ENCODE results near the gene DNAH17. TPM values are rescaled to one million over a fixed set of nuclear protein-coding genes. Genes with fewer than 3 reads are reported as not detected.

The DNAH17 gene
- total and polyA plus RNA-seq, 2 of the 13 experiments (the other 11 are each of a cell fraction or from before 2014, with no cell fraction given): 0.86 to 1.6 TPM

DNA sequence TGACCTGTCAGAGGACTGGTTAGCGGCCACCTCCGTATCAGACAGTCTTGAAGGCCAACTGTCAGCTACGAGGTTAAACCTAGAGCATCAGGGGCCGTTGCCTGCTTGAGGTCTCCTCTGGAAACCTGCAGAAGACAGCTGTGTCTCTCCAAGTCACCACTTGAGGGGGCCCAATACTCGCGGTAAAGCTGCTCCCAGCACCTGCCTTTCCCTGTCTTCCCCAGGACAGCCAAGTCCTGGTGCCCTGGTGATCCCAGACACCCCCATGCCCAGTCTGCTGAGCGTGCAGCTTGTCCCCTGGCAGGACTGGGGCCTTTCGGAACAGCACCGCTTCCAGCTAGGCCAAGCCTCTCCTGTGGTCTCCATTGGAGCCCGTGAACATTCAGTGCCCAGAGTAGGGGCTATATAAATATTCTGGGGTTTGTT, 80.1 kb downstream of the DNAH17 start (continued):
- TF ChIP-seq EEA1 (CRISPR knock-in tag; IDR thresholded peaks at IDR 0.05; ENCODE audit: borderline replicate concordance) (0 out of 2 replicates have a peak, but pooled peaks have one; percentile 68), FOXP1 (IDR thresholded peaks at IDR 0.05) (no peak), FOXP1 (CRISPR knock-in tag; IDR thresholded peaks at IDR 0.05) (no peak), RAD21 (CRISPR knock-in tag; IDR thresholded peaks at IDR 0.05) (peak; percentile 99), TBX2 (CRISPR knock-in tag; IDR thresholded peaks at IDR 0.05; ENCODE audit: borderline replicate concordance) (peak; percentile 53; the same call in 1 of the 2 replicates), ZNF766 (CRISPR knock-in tag; IDR thresholded peaks at IDR 0.05; ENCODE audit: borderline replicate concordance) (peak; percentile 27; the same call in 1 of the 2 replicates), ISL2 (CRISPR knock-in tag; IDR thresholded peaks at IDR 0.05) (peak; percentile 61; the same call in 1 of the 2 replicates), GTF3A (CRISPR knock-in tag; conservative IDR thresholded peaks at IDR 0.05) (no peak), JARID2 (CRISPR knock-in tag; IDR thresholded peaks at IDR 0.05; ENCODE audit: insufficient replicate concordance) (no peak), HOXA3 (CRISPR knock-in tag; IDR thresholded peaks at IDR 0.05) (peak; percentile 52; the same call in 1 of the 2 replicates), ZNF441 (CRISPR knock-in tag; IDR thresholded peaks at IDR 0.05; ENCODE audit: borderline replicate concordance) (no peak), TGIF2 (CRISPR knock-in tag; IDR thresholded peaks at IDR 0.05) (peak; percentile 29; the same call in 1 of the 2 replicates), FOXO1 (CRISPR knock-in tag; IDR thresholded peaks at IDR 0.05) (0 out of 2 replicates have a peak, but pooled peaks have one; percentile 36), EED (CRISPR knock-in tag; IDR thresholded peaks at IDR 0.05) (0 out of 2 replicates have a peak, but pooled peaks have one; percentile 29), SAFB2 (CRISPR knock-in tag; IDR thresholded peaks at IDR 0.05; ENCODE audit: borderline replicate concordance, low read depth) (peak; percentile 42; the same call in 1 of the 2 replicates), ZNF205 (CRISPR knock-in tag; IDR thresholded peaks at IDR 0.05) (peak; percentile 69; the same call in 1 of the 2 replicates), CREM (IDR thresholded peaks at IDR 0.05) (no peak), CREM (CRISPR knock-in tag; IDR thresholded peaks at IDR 0.05) (no peak), ZNF3 (CRISPR knock-in tag; IDR thresholded peaks at IDR 0.05) (no peak), HOXA5 (CRISPR knock-in tag; IDR thresholded peaks at IDR 0.05) (peak; percentile 79; the same call in 1 of the 2 replicates), ZNF776 (CRISPR knock-in tag; IDR thresholded peaks at IDR 0.05) (no peak), ZNF230 (CRISPR knock-in tag; IDR thresholded peaks at IDR 0.05) (0 out of 2 replicates have a peak, but pooled peaks have one; percentile 41)
- TF ChIP-seq, protein P1, sequence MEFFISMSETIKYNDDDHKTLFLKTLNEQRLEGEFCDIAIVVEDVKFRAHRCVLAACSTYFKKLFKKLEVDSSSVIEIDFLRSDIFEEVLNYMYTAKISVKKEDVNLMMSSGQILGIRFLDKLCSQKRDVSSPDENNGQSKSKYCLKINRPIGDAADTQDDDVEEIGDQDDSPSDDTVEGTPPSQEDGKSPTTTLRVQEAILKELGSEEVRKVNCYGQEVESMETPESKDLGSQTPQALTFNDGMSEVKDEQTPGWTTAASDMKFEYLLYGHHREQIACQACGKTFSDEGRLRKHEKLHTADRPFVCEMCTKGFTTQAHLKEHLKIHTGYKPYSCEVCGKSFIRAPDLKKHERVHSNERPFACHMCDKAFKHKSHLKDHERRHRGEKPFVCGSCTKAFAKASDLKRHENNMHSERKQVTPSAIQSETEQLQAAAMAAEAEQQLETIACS (CRISPR knock-in tag; IDR thresholded peaks at IDR 0.05): no peak
- TF ChIP-seq, protein P2, sequence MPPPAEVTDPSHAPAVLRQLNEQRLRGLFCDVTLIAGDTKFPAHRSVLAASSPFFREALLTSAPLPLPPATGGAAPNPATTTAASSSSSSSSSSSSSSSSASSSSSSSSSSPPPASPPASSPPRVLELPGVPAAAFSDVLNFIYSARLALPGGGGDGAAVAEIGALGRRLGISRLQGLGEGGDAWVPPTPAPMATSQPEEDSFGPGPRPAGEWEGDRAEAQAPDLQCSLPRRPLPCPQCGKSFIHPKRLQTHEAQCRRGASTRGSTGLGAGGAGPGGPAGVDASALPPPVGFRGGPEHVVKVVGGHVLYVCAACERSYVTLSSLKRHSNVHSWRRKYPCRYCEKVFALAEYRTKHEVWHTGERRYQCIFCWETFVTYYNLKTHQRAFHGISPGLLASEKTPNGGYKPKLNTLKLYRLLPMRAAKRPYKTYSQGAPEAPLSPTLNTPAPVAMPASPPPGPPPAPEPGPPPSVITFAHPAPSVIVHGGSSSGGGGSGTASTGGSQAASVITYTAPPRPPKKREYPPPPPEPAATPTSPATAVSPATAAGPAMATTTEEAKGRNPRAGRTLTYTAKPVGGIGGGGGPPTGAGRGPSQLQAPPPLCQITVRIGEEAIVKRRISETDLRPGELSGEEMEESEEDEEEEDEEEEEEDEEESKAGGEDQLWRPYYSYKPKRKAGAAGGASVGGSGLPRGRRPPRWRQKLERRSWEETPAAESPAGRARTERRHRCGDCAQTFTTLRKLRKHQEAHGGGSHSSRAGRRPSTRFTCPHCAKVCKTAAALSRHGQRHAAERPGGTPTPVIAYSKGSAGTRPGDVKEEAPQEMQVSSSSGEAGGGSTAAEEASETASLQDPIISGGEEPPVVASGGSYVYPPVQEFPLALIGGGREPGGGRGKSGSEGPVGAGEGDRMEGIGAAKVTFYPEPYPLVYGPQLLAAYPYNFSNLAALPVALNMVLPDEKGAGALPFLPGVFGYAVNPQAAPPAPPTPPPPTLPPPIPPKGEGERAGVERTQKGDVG (CRISPR knock-in tag; IDR thresholded peaks at IDR 0.05; ENCODE audit: borderline replicate concordance): peak; percentile 24; the same call in 1 of the 2 replicates
- TF ChIP-seq, protein P3, sequence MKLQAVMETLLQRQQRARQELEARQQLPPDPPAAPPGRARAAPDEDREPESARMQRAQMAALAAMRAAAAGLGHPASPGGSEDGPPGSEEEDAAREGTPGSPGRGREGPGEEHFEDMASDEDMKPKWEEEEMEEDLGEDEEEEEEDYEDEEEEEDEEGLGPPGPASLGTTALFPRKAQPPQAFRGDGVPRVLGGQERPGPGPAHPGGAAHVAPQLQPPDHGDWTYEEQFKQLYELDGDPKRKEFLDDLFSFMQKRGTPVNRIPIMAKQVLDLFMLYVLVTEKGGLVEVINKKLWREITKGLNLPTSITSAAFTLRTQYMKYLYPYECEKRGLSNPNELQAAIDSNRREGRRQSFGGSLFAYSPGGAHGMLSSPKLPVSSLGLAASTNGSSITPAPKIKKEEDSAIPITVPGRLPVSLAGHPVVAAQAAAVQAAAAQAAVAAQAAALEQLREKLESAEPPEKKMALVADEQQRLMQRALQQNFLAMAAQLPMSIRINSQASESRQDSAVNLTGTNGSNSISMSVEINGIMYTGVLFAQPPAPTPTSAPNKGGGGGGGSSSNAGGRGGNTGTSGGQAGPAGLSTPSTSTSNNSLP (IDR thresholded peaks at IDR 0.05; ENCODE audit: low read depth, low read length): no peak
- TF ChIP-seq, protein P4, sequence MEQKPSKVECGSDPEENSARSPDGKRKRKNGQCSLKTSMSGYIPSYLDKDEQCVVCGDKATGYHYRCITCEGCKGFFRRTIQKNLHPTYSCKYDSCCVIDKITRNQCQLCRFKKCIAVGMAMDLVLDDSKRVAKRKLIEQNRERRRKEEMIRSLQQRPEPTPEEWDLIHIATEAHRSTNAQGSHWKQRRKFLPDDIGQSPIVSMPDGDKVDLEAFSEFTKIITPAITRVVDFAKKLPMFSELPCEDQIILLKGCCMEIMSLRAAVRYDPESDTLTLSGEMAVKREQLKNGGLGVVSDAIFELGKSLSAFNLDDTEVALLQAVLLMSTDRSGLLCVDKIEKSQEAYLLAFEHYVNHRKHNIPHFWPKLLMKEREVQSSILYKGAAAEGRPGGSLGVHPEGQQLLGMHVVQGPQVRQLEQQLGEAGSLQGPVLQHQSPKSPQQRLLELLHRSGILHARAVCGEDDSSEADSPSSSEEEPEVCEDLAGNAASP (CRISPR knock-in tag; IDR thresholded peaks at IDR 0.05; ENCODE audit: borderline replicate concordance): peak; percentile 63; the same call in 1 of the 2 replicates

Measured in HepG2 (cell line).